Astrocyte of the spinal cord (primary cell): Measurements from ENCODE around the gene MAPKAP1.

Experiments
- DNase-seq: peaks from one replicate; pipeline ENCODE4 v3.0.0; 2011; ENCODE audit warnings: low read depth, low spot score
- H3K4me3 ChIP-seq: 2 replicates; pipeline ENCODE4 v1.5.1; 2011; ENCODE audit warnings: low read depth, mild to moderate bottlenecking, low read length, moderate library complexity
- CTCF ChIP-seq: IDR thresholded peaks from 2 replicates; pipeline ENCODE4 v1.5.1; 2012; ENCODE audit warnings: low read depth, mild to moderate bottlenecking, low read length, inconsistent platforms
- in situ Hi-C: cut with HindIII; loops from 2 replicates; pipeline ENCODE4 v1.10.0; 2017; ENCODE audit warnings: low sequenced_read_pairs

The MAPKAP1 gene

GRCh38 chr9:125434986-125435775, 271.8 kb downstream of the MAPKAP1 start:
- no peak for TF ChIP-seq CTCF
- no peak overlapping the region for H3K4me3 ChIP-seq
- in situ Hi-C loops, result no loop called here
- DNase-seq, result no peak

- no peak overlapping the region for H3K4me3 ChIP-seq
- TF ChIP-seq CTCF, result no peak
- in situ Hi-C loops, result no loop called here
- no peak for DNase-seq
Observed at GRCh38 chr9:125433461-125434011, 273.5 kb downstream of the MAPKAP1 start.

- no peak overlapping the region for H3K4me3 ChIP-seq
- in situ Hi-C loops, result no loop called here
- TF ChIP-seq CTCF, result no peak
- no peak for DNase-seq
Observed at GRCh38 chr9:125432715-125433385, 274.2 kb downstream of the MAPKAP1 start.

GRCh38 chr9:125431741-125432271, 275.2 kb downstream of the MAPKAP1 start:
- H3K4me3 ChIP-seq, result no peak overlapping the region
- no peak for DNase-seq
- in situ Hi-C loops, result no loop called here
- TF ChIP-seq CTCF, result no peak

- no peak for DNase-seq
- H3K4me3 ChIP-seq, result no peak overlapping the region
- in situ Hi-C loops, result no loop called here
- no peak for TF ChIP-seq CTCF
Observed at GRCh38 chr9:125431012-125431305, 276.0 kb downstream of the MAPKAP1 start.

GRCh38 chr9:125430161-125431011, 276.6 kb downstream of the MAPKAP1 start:
- TF ChIP-seq CTCF, result no peak
- in situ Hi-C loops, result no loop called here
- DNase-seq, result no peak
- H3K4me3 ChIP-seq, result no peak overlapping the region
